Measurements from ENCODE around the gene GNA14. TPM values are rescaled to one million over a fixed set of nuclear protein-coding genes. Genes with fewer than 3 reads are reported as not detected.

Gene GNA14
- total RNA-seq, 4 donors from 2014 or later, result 0.20 to 0.56 (median 0.22) TPM; not detected in 1

GRCh38 chr9:77533671-77534070, 114.5 kb downstream of the GNA14 start:
- H3K36me3 ChIP-seq, result no peaks in the 10 kb centered on the region
- no peak overlapping the region for H3K4me3 ChIP-seq
- H3K27me3 ChIP-seq, result no peaks in the 10 kb centered on the region
- intact Hi-C loops (cut with DNase I; ENCODE audit: low total_unique reads), result no loop called here
- no peak for ATAC-seq
- TF ChIP-seq POLR2A (IDR thresholded peaks at IDR 0.05) (no peak), CTCF (IDR thresholded peaks at IDR 0.05 in 4 of 5, conservative IDR thresholded peaks at IDR 0.05 in 1 of 5) (no peak)
- no peak overlapping the region for H3K27ac ChIP-seq
- no peaks in the 10 kb centered on the region for H3K9me3 ChIP-seq
- DNase-seq, result no peak
- H3K4me1 ChIP-seq, result no peaks in the 10 kb centered on the region
- in situ Hi-C loops (cut with MboI; ENCODE audit: low sequenced_read_pairs in 4 of 4), result no loop called here

GRCh38 chr9:77532607-77533006, 115.5 kb downstream of the GNA14 start:
- in situ Hi-C loops (cut with MboI; ENCODE audit: low sequenced_read_pairs in 4 of 4), result no loop called here

GRCh38 chr9:77531400-77531799, 116.7 kb downstream of the GNA14 start:
- H3K27me3 ChIP-seq, result no peaks in the 10 kb centered on the region
- H3K4me1 ChIP-seq, result no peaks in the 10 kb centered on the region
- no peak for TF ChIP-seq POLR2A (IDR thresholded peaks at IDR 0.05)
- no peak for TF ChIP-seq CTCF (IDR thresholded peaks at IDR 0.05 in 4 of 5, conservative IDR thresholded peaks at IDR 0.05 in 1 of 5)
- H3K4me3 ChIP-seq, result no peak overlapping the region
- H3K9me3 ChIP-seq, result no peaks in the 10 kb centered on the region
- no peak overlapping the region for H3K27ac ChIP-seq
- in situ Hi-C loops (cut with MboI; ENCODE audit: low sequenced_read_pairs in 4 of 4) (no loop called here), intact Hi-C loops (cut with DNase I; ENCODE audit: low total_unique reads) (no loop called here)
- no peak for ATAC-seq
- DNase-seq, result no peak
- no peaks in the 10 kb centered on the region for H3K36me3 ChIP-seq

More at GRCh38 chr9:77532607-77533006, 115.5 kb downstream of the GNA14 start:
- no peaks in the 10 kb centered on the region for H3K36me3 ChIP-seq
- no peak overlapping the region for H3K27ac ChIP-seq
- H3K4me3 ChIP-seq, result no peak overlapping the region
- no peaks in the 10 kb centered on the region for H3K9me3 ChIP-seq
- TF ChIP-seq POLR2A (IDR thresholded peaks at IDR 0.05), result no peak
- intact Hi-C loops (cut with DNase I; ENCODE audit: low total_unique reads), result no loop called here
- H3K27me3 ChIP-seq, result no peaks in the 10 kb centered on the region
- no peak for ATAC-seq
- DNase-seq, result no peak
- no peaks in the 10 kb centered on the region for H3K4me1 ChIP-seq

GRCh38 chr9:77523891-77524290, 124.2 kb downstream of the GNA14 start:
- H3K36me3 ChIP-seq, result no peaks in the 10 kb centered on the region
- in situ Hi-C loops (cut with MboI; ENCODE audit: low sequenced_read_pairs in 4 of 4) (no loop called here), intact Hi-C loops (cut with DNase I; ENCODE audit: low total_unique reads) (no loop called here)
- H3K27me3 ChIP-seq, result no peaks in the 10 kb centered on the region
- TF ChIP-seq POLR2A (IDR thresholded peaks at IDR 0.05) (no peak), CTCF (IDR thresholded peaks at IDR 0.05 in 4 of 5, conservative IDR thresholded peaks at IDR 0.05 in 1 of 5) (no peak)
- no peaks in the 10 kb centered on the region for H3K9me3 ChIP-seq
- H3K27ac ChIP-seq, result no peak overlapping the region
- ATAC-seq, result no peak
- H3K4me3 ChIP-seq, result no peak overlapping the region
- no peak for DNase-seq
- no peaks in the 10 kb centered on the region for H3K4me1 ChIP-seq

GRCh38 chr9:77521091-77521490, 127.0 kb downstream of the GNA14 start:
- Histone ChIP-seq H3K9me3 (no peaks in the 10 kb centered on the region), H3K27me3 (no peaks in the 10 kb centered on the region), H3K4me1 (no peaks in the 10 kb centered on the region), H3K4me3 (no peak overlapping the region), H3K27ac (no peak overlapping the region), H3K36me3 (no peaks in the 10 kb centered on the region)
- ATAC-seq (no peak), DNase-seq (no peak)
- intact Hi-C loops (cut with DNase I; ENCODE audit: low total_unique reads) (no loop called here), in situ Hi-C loops (cut with MboI; ENCODE audit: low sequenced_read_pairs in 4 of 4) (no loop called here)
- TF ChIP-seq CTCF (IDR thresholded peaks at IDR 0.05 in 4 of 5, conservative IDR thresholded peaks at IDR 0.05 in 1 of 5) (no peak), POLR2A (IDR thresholded peaks at IDR 0.05) (no peak)
